GM21526 (cell line): ENCODE data around the gene FAM131A.
"Not testable (repeated sequence)": the region's sequence is repeated elsewhere in the genome, so short reads cannot be mapped to it uniquely, and the experiment has no call there.

Source experiments
- ATAC-seq: cut with Tn5 transposase; IDR thresholded peaks from one replicate; pipeline ENCODE4 v1.9.1; 2021; ENCODE audit warnings: moderate library complexity; ENCODE audit not compliant: unreplicated experiment, low FRiP score

FAM131A gene

GRCh38 chr3:184338511-184338945 is 1.1 kb downstream of the FAM131A start:
- no peak for ATAC-seq

DNA sequence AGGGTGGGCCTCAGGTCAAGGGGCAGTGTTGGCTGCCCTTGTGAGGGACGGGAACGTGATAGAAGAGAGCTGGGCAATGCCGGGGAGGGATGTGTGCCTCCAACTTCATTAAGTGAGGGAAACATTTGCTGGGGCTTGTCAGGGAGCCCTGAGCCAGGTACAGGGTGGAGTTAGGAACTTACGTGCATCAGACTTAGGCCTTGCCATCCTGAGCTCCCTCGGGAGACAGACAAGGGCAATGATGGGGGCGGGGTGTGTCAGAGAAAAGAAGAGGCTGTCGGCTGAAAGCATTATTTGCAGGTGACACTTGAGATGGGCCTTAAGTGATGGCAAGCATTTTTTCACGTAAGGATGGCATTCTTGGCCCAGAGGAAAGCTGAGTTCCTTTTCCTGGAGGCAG is 1.6 kb downstream of the FAM131A start:
- no peak for ATAC-seq

DNA sequence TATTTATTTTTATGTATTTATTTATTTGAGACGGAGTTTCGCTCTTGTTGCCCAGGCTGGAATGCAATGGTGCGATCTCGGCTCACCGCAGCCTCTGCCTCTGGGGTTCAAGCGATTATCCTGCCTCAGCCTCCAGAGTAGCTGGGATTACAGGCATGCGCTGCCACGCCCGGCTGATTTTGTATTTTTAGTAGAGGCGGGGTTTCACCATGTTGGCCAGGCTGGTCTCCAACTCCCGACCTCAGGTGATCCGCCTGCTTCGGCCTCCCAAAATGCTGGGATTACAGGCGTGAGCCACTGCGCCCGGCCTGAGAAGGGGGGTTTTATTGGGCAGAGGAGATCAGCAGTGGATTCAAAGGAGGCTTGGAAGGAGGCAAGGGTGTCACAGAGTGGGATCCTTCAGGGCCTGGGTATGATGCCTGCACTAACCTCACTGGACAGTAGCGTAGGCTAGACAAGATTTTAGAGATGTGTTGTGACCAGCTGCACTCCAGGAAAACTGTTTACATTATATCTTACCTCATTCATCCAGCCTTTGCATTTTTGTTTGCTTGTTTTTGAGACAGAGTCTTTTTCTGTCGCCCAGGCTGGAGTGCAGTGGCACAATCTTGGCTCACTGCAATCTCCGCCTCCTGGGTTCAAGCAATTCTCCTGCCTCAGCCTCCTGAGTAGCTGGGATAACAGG is 2.2 kb downstream of the FAM131A start:
- not testable (repeated sequence) for ATAC-seq

DNA sequence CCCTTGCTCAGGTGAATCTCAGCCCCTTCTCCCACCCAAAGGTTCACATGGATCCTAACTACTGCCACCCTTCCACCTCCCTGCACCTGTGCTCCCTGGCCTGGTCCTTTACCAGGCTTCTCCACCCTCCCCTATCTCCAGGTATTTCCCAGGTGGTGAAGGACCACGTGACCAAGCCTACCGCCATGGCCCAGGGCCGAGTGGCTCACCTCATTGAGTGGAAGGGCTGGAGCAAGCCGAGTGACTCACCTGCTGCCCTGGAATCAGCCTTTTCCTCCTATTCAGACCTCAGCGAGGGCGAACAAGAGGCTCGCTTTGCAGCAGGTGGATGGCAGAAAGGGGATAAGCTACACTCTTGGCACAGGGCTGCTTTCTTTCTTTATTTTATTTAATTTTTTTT is 4.5 kb downstream of the FAM131A start:
- ATAC-seq: no peak

- ATAC-seq: no peak
These were observed 5.9 kb downstream of the FAM131A start for GRCh38 chr3:184343200-184343876.

GRCh38 chr3:184344579-184345316 is 7.3 kb downstream of the FAM131A start:
- no peak for ATAC-seq

DNA sequence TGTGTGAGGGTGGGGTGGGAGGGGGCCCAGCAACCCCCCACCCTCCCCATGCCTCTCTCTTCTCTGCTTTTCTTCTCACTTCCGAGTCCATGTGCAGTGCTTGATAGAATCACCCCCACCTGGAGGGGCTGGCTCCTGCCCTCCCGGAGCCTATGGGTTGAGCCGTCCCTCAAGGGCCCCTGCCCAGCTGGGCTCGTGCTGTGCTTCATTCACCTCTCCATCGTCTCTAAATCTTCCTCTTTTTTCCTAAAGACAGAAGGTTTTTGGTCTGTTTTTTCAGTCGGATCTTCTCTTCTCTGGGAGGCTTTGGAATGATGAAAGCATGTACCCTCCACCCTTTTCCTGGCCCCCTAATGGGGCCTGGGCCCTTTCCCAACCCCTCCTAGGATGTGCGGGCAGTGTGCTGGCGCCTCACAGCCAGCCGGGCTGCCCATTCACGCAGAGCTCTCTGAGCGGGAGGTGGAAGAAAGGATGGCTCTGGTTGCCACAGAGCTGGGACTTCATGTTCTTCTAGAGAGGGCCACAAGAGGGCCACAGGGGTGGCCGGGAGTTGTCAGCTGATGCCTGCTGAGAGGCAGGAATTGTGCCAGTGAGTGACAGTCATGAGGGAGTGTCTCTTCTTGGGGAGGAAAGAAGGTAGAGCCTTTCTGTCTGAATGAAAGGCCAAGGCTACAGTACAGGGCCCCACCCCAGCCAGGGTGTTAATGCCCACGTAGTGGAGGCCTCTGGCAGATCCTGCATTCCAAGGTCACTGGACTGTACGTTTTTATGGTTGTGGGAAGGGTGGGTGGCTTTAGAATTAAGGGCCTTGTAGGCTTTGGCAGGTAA is 8.1 kb downstream of the FAM131A start:
- no peak for ATAC-seq

DNA sequence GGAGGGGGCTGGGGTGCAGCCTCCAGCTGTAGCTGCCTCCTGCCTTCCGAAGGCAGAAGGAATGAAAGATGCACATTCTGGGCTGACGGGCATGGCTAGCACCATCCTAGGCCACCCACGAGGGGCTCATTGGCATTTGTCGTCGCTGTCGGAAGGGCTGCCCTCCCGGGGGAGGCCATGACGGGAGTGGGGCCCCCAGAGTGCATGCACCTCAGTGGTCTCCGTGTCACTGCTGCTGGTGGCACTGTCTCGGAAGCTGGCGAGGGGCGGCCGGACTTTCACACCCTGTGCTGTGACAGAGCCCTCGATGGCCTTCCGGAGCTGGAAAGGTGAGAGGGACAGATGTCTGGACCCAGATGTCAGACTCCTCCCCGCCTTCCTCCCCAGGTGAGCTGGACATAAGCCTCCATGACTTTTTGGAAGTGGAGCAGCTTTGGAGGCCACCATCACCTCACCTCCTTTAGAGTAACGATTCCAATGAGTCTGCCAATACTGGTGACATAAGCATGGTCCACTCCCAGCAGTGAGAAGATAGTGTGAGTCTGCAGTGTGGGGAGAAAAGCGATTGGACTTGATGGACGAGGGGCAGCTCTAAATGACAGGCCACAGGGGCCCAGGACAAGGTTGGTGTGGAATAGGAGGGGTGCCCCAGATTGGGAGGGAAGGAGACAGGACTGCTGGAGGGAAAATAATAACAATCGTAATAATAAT is 9.2 kb downstream of the FAM131A start:
- ATAC-seq: no peak

DNA sequence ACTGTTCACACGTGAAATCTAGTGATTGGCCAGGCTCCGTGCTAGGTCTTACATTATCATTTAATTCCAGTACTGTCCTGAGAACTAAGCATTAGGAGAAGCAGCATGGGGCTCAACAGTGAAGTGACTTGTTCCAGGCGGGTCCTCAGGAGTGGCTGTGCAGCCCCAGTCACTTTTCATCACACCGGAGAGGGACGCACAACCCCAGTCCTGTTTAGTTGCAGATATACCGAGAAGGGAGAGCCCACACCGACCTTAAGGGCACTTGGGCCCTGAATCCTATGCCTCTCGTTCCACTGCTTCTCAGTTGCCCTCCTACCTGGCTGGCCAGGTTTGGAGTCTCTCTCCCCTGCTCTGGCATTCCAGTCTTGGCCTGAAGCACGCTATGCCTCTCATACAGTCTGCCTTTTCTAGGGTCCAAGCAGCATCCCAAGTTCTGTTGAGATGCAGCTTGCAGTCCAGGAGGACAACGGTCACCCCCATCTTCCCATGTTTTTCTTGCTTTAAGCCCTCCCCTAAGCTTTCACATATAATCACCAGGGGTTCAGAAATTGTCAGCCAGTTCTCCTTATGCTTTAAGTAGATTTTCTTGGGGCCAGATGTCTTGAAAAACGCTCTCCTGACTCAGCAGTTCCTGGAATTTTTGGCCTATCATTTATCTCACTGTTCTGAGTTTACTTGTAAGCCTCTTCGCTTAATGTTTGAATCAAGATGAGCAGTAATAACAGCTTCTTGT is 10.1 kb downstream of the FAM131A start:
- no peak for ATAC-seq

DNA sequence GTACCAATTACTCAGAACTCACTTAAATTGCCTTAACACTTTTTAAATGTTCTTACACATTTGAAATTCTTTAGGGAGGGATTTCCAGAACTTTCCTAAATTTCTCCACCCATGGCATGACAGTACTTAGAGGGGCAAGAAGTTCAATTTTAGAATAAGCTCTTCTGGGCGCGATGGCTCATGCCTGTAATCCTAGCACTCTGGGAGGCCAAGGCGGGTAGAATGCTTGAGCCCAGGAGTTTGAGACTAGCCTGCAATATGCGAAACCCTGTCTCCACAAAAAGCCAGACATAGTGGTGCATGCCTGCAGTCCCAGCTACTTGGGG is 10.6 kb downstream of the FAM131A start:
- ATAC-seq: no peak

DNA sequence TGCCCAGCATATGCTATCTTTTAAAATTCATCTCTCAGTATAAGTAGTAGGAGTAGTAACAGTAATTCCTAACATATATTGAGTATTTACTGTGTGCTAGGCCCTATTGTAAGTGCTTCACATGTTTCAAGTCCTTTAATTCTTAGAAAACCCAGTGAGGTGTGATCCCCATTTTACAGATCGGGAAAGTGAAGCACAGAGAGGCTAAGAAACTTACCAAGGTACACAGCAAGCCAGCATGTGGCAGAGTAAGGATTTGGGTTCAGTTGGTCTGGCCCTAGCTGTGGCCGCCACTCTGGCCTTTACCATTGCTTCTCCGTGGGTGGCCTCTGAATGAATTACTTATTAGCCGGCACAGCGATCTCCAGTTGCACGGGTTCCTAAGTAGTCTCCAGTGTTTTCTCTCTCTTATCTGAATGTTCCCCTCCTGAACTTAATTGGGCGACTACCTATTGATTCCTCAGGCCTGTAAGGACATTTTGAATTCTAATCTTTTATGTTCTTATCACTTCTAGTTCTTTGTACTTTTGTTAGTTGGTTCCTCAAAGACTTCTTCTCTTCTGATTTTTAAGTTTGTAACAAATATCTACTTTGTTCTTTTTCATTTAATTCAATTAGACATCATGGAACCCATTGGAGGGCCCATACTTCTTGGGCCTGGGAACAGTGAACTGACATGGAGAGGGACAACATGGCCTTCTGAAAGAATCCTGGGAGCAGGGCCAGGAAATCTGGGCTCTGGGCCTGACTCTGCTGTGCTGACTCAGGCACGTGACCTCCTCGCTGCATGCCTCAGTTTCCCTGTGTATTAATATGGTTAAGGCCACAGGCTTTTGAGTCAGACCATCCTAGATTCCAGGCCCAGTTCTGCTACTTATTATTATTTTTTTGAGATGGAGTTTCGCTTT is 12.4 kb downstream of the FAM131A start:
- ATAC-seq: no peak

- ATAC-seq: no peak
These were observed 13.2 kb downstream of the FAM131A start for GRCh38 chr3:184350618-184351017.

DNA sequence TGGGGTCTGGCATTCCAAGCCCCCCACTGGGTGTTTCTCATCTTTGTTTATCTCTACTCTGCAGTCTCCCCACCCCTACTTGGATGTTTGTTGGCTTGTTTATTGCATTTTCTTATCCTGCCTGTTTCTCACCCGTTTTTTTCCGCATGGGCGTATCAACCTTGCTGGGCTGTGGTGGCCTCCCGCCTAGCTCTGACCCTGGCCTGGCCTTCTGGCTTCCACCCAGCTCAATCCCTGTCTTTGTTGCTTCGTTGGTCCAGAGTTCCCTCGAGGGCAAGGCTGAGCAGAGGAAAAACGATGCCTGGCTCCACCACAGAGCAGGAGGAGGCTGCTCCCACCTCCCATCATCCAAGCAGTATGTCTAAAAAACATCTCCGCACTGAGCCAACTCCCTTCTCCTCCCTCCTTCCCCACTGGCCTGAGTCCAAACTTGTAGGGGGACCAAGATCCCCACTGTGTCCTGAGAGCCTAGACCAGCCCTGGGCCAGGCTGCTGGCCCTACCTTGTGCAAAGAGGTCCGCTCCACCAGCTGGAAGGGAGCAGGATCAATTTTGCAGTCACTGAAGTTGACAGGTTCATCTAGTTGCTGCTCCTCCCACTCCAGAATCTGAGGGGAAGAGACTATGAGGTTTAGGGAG is 14.2 kb downstream of the FAM131A start:
- ATAC-seq: no peak

DNA sequence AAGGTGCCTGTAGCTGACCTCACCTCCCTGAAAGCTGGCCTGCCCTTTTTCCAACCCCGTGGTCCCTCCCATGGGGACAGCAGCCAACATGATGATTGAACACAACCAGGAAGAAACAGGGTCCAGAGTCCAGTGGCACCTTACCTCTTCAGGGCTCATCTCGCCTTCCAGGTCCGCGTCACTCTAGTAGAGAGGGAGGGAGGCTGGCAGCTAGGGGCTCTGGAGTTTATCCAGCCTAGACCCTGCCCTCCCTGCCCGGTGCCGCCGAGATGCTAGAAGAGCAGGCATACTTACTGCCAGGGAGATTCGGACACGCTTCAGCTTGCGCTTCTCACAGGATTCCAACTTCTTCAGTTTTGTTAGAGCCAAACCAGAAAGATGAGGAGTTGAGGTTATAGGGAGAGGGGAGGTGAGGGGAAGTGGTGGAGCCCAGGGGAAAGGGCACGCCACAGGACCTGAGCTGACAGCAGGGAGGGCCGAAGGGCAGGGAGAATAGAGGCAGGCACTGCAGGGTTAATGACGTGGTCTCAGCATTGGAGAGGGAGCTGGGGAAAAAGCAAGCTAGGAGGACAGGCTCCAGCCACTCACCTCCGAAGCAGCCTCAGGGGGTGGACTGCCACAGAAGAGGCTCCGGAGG is 14.9 kb downstream of the FAM131A start:
- no peak for ATAC-seq

DNA sequence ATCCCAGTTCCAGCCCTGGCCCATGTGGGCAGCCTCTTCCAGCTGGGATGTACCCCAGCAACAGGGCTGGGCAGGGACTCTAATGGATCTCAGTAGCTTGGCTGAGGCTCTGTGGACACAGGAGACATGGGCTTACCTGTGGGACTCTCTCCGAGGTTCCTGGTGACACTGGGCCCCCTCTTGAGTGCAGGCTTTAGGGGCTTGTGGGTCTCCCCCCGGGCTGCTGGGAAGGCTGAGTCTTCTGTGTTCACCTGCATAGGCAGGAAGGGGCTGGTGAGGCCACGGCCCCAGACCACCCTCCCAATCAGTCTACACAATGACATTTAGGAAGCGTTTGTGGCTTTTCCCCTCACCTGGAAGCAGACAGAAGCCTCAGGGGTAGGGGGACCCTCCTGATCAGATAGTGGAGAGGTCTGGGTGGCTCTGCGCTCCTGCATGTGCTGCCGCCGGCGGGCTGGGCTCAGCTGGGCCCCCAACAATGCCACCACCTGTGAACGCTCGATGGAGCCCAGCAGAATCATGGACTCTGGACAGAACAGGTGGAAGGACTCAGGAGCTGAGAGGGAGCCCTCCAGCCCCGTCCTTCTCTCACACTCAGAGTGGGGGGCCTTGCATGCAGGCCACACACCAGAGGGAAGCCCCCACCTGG is 15.6 kb downstream of the FAM131A start:
- no peak for ATAC-seq

DNA sequence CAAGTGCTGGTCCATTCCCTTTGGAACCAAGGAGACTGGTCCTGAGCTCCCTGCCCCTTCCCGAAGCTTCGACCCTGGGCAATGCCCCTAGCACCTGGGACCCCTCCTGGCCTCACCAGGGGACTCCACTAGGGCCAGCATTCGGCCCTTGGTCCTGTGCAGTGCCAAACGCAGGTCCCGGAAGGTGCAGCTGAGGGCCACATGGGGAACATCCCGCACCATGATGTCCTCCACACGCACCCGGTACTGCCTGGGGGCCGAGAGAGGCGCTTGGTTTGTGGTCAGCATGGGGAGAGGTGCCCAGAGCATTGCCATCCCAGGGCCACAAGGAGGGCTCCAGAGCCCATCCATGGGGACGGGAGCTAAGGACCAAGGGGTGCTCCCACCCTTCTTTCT is 16.1 kb downstream of the FAM131A start:
- ATAC-seq: no peak

GRCh38 chr3:184354121-184354728 is 16.8 kb downstream of the FAM131A start:
- ATAC-seq: no peak
